HUES64 (cell line): ENCODE results near the gene EXOC6B.

Source experiments
- H3K27ac ChIP-seq: 2 replicates; pipeline ENCODE4 v1.7.0; 2013; ENCODE audit warnings: low read depth, low read length, inconsistent platforms
- H3K27me3 ChIP-seq: 2 replicates; pipeline ENCODE4 v1.6.1; 2013; ENCODE audit warnings: mild to moderate bottlenecking, low read length; ENCODE audit not compliant: insufficient read depth
- H3K36me3 ChIP-seq: 2 replicates; pipeline ENCODE4 v1.6.1; 2013; ENCODE audit warnings: mild to moderate bottlenecking, low read length; ENCODE audit not compliant: insufficient read depth
- H3K4me1 ChIP-seq: 2 replicates; pipeline ENCODE4 v1.6.1; 2013; ENCODE audit warnings: mild to moderate bottlenecking, low read length, moderate library complexity; ENCODE audit not compliant: insufficient read depth
- H3K4me3 ChIP-seq: 2 replicates; pipeline ENCODE4 v1.5.1; 2013; ENCODE audit warnings: mild to moderate bottlenecking, low read length, moderate library complexity
- H3K9ac ChIP-seq: 2 replicates; pipeline ENCODE4 v1.6.1; 2013; ENCODE audit warnings: mild to moderate bottlenecking, low read depth, low read length
- H3K9me3 ChIP-seq: 2 replicates; pipeline ENCODE4 v1.6.1; 2013; ENCODE audit warnings: low read depth, low read length; ENCODE audit not compliant: insufficient read depth
- WGBS: fragments of 150-250, 120-280 bp; methylation state at CpG from one replicate; pipeline ENCODE4 v1.1.7; 2013; ENCODE audit warnings: missing lambda C conversion rate; 5-methylcytosine and 5-hydroxymethylcytosine counted together

The EXOC6B gene

GRCh38 chr2:72137498-72138010 lies 688.3 kb downstream of the EXOC6B start:
- H3K27ac ChIP-seq = no peak overlapping the region
- no peaks in the 10 kb centered on the region for H3K9me3 ChIP-seq
- 26% methylated on average over 10 of the region's 10 CpGs for WGBS
- H3K4me1 ChIP-seq = peaks cover 9% of the 10 kb centered on the region; the same call in 1 of the 2 replicates
- H3K36me3 ChIP-seq = no peaks in the 10 kb centered on the region
- H3K9ac ChIP-seq = no peak overlapping the region
- H3K27me3 ChIP-seq = peaks cover 48% of the 10 kb centered on the region
- H3K4me3 ChIP-seq = no peak overlapping the region

GRCh38 chr2:72136933-72137497 lies 688.8 kb downstream of the EXOC6B start:
- WGBS = 72% methylated on average over 7 of the region's 7 CpGs
- 0 out of 2 replicates have a peak, but pooled peaks cover 6% of the 10 kb centered on the region for H3K4me1 ChIP-seq
- no peak overlapping the region for H3K27ac ChIP-seq
- H3K36me3 ChIP-seq = no peaks in the 10 kb centered on the region
- no peak overlapping the region for H3K4me3 ChIP-seq
- peaks cover 43% of the 10 kb centered on the region for H3K27me3 ChIP-seq
- H3K9me3 ChIP-seq = no peaks in the 10 kb centered on the region
- no peak overlapping the region for H3K9ac ChIP-seq

GRCh38 chr2:72136331-72136730 lies 689.5 kb downstream of the EXOC6B start:
- Histone ChIP-seq H3K9me3 (no peaks in the 10 kb centered on the region), H3K36me3 (no peaks in the 10 kb centered on the region), H3K27me3 (peaks cover 38% of the 10 kb centered on the region), H3K27ac (no peak overlapping the region), H3K4me1 (0 out of 2 replicates have a peak, but pooled peaks cover 6% of the 10 kb centered on the region), H3K4me3 (no peak overlapping the region), H3K9ac (no peak overlapping the region)
- 70% methylated on average over 9 of the region's 10 CpGs for WGBS

- no peak overlapping the region for H3K4me3 ChIP-seq
- no peak overlapping the region for H3K27ac ChIP-seq
- H3K9ac ChIP-seq = no peak overlapping the region
- peaks cover 34% of the 10 kb centered on the region for H3K27me3 ChIP-seq
- H3K36me3 ChIP-seq = no peaks in the 10 kb centered on the region
- 95% methylated on average over 8 of the region's 8 CpGs for WGBS
- H3K4me1 ChIP-seq = peaks cover 8% of the 10 kb centered on the region
- no peaks in the 10 kb centered on the region for H3K9me3 ChIP-seq
Observed at GRCh38 chr2:72135921-72136320, 689.9 kb downstream of the EXOC6B start.

GRCh38 chr2:72134997-72135800 lies 690.6 kb downstream of the EXOC6B start:
- Histone ChIP-seq H3K27ac (no peak overlapping the region), H3K36me3 (no peaks in the 10 kb centered on the region), H3K9me3 (no peaks in the 10 kb centered on the region), H3K4me3 (no peak overlapping the region), H3K27me3 (peaks cover 27% of the 10 kb centered on the region), H3K4me1 (peaks cover 15% of the 10 kb centered on the region), H3K9ac (no peak overlapping the region)
- 93% methylated on average over 19 of the region's 19 CpGs for WGBS

- H3K27ac ChIP-seq = no peak overlapping the region
- whole genome bisulfite sequencing = 88% methylated on average over 10 of the region's 10 CpGs
Observed at GRCh38 chr2:72134408-72134996, 691.3 kb downstream of the EXOC6B start.

GRCh38 chr2:72133721-72134407 lies 692.0 kb downstream of the EXOC6B start:
- H3K9ac ChIP-seq = no peak overlapping the region
- H3K36me3 ChIP-seq = no peaks in the 10 kb centered on the region
- H3K4me3 ChIP-seq = no peak overlapping the region
- no peaks in the 10 kb centered on the region for H3K9me3 ChIP-seq
- H3K27me3 ChIP-seq = peaks cover 13% of the 10 kb centered on the region; the same call in 1 of the 2 replicates
- H3K4me1 ChIP-seq = peaks cover 19% of the 10 kb centered on the region
- 87% methylated on average over 8 of the region's 11 CpGs for WGBS
- no peak overlapping the region for H3K27ac ChIP-seq

More at GRCh38 chr2:72134408-72134996, 691.3 kb downstream of the EXOC6B start:
- H3K9ac ChIP-seq = no peak overlapping the region
- H3K4me3 ChIP-seq = no peak overlapping the region
- no peaks in the 10 kb centered on the region for H3K9me3 ChIP-seq
- peaks cover 20% of the 10 kb centered on the region for H3K27me3 ChIP-seq
- H3K4me1 ChIP-seq = peaks cover 17% of the 10 kb centered on the region
- no peaks in the 10 kb centered on the region for H3K36me3 ChIP-seq

GRCh38 chr2:72132981-72133720 lies 692.7 kb downstream of the EXOC6B start:
- Histone ChIP-seq H3K36me3 (no peaks in the 10 kb centered on the region), H3K27me3 (peaks cover 6% of the 10 kb centered on the region; the same call in 1 of the 2 replicates), H3K4me1 (peaks cover 21% of the 10 kb centered on the region), H3K9me3 (no peaks in the 10 kb centered on the region), H3K9ac (no peak overlapping the region), H3K27ac (no peak overlapping the region), H3K4me3 (no peak overlapping the region)
- 93% methylated on average over 29 of the region's 29 CpGs for WGBS

- no peak overlapping the region for H3K4me3 ChIP-seq
- H3K4me1 ChIP-seq = peaks cover 15% of the 10 kb centered on the region
- H3K9ac ChIP-seq = no peak overlapping the region
- no peaks in the 10 kb centered on the region for H3K36me3 ChIP-seq
- no peaks in the 10 kb centered on the region for H3K9me3 ChIP-seq
- H3K27me3 ChIP-seq = peaks cover 2% of the 10 kb centered on the region; the same call in 1 of the 2 replicates
- 93% methylated on average over 35 of the region's 37 CpGs for WGBS
- no peak overlapping the region for H3K27ac ChIP-seq
Observed at GRCh38 chr2:72131916-72132841, 693.7 kb downstream of the EXOC6B start.
